GM12878 (cell line): Measurements from ENCODE around the gene ATG14. TPM values are rescaled to one million over a fixed set of nuclear protein-coding genes. Genes with fewer than 3 reads are reported as not detected.

Experiments
- ATAC-seq: fragments of 200-7000 bp; cut with Tn5 transposase; 3 replicates; pipeline ENCODE4 v1.9.1; 2020; ENCODE audit warnings: mild to moderate bottlenecking, moderate library complexity
- BruUV-seq: library from RNA; stranded (reverse); fragments of 400-500 nt; replicated peaks from 2 replicates; lab custom pipeline; 2021; lab: Mats Ljungman, UMichigan
- CTCF ChIA-PET: fragments of 300-600 bp; sonication (Branson Sonifier 250); formaldehyde crosslinking; extraction: SDS; loops from one replicate; lab custom pipeline; 2021; ENCODE audit warnings: inconsistent platforms; lab: Yijun Ruan, JAX
- POLR2A ChIA-PET: fragments of 350-600 bp; formaldehyde crosslinking; extraction: SDS; loops from one replicate; lab custom pipeline; 2021; ENCODE audit warnings: inconsistent platforms; lab: Charles Lee
- RAD21 ChIA-PET: fragments of 300-600 bp; sonication (Branson Sonifier 250); formaldehyde crosslinking; loops from one replicate; lab custom pipeline; 2023; ENCODE audit warnings: antibody characterized with exemption; ENCODE audit not compliant: unreplicated experiment; lab: Charles Lee
- SMC1A ChIA-PET: fragments of 300-600 bp; sonication (Branson Sonifier 250); formaldehyde crosslinking; loops from one replicate; lab custom pipeline; 2023; ENCODE audit not compliant: unreplicated experiment, uncharacterized antibody; lab: Charles Lee
- DNase-seq: peaks from one replicate; pipeline ENCODE4 v3.0.0-alpha.2; 2011; ENCODE audit warnings: low read depth, low spot score
- FAIRE-seq: peaks from 3 replicates; lab custom pipeline; 2011; peaks lifted over from hg19 to GRCh38; lab: Jason Lieb, UNC
- H2AFZ ChIP-seq: 2 replicates; pipeline ENCODE4 v1.6.0; 2011; ENCODE audit warnings: low read depth, low read length, control low read depth; ENCODE audit not compliant: control insufficient read depth
- H3K27ac ChIP-seq: 2 replicates; pipeline ENCODE4 v1.5.1; 2011; ENCODE audit warnings: control low read depth; ENCODE audit not compliant: control insufficient read depth, insufficient read depth
- H3K27me3 ChIP-seq, 2 experiments: replicated peaks in 1 of 2; 2 replicates each; pipeline versions ENCODE4 v1.6.0 to v1.6.1; 2011; ENCODE audit warnings: low read length in 1 of 2; ENCODE audit not compliant: control insufficient read depth in 2 of 2, insufficient read depth in 2 of 2
- H3K36me3 ChIP-seq, 2 experiments: 2 replicates each; pipeline ENCODE4 v1.5.1; 2011; ENCODE audit warnings: low read length in 1 of 2; ENCODE audit not compliant: control insufficient read depth in 2 of 2, insufficient read depth in 2 of 2
- H3K4me1 ChIP-seq: 2 replicates; pipeline ENCODE4 v1.6.1; 2011; ENCODE audit warnings: mild to moderate bottlenecking, low read length, moderate library complexity, mixed read lengths; ENCODE audit not compliant: control insufficient read depth, insufficient read depth
- H3K4me2 ChIP-seq: 2 replicates; pipeline ENCODE4 v1.6.0; 2011; ENCODE audit warnings: control low read depth; ENCODE audit not compliant: control insufficient read depth, insufficient read depth
- H3K4me3 ChIP-seq: fragments of 200-600 bp; sonication (generic); 2 replicates; pipeline ENCODE4 v1.5.1; 2016
- H3K79me2 ChIP-seq: 2 replicates; pipeline ENCODE4 v1.6.0; 2011; ENCODE audit warnings: low read length; ENCODE audit not compliant: control insufficient read depth, insufficient read depth
- H3K9ac ChIP-seq: 2 replicates; pipeline ENCODE4 v1.8.0; 2011; ENCODE audit warnings: low read length, control low read depth, mixed read lengths; ENCODE audit not compliant: control insufficient read depth, insufficient read depth
- H3K9me3 ChIP-seq: replicated peaks from 3 replicates; pipeline ENCODE4 v1.5.1; 2011; ENCODE audit warnings: mild to moderate bottlenecking, low read length; ENCODE audit not compliant: control insufficient read depth, insufficient read depth
- H4K20me1 ChIP-seq: 2 replicates; pipeline ENCODE4 v1.6.0; 2011; ENCODE audit not compliant: control insufficient read depth, insufficient read depth
- IKZF1 ChIP-seq: fragments of 450-650 bp; conservative IDR thresholded peaks from 2 replicates; pipeline ENCODE4 v1.6.1; 2017; ENCODE audit warnings: antibody characterized with exemption, mild to moderate bottlenecking
- MTA2 ChIP-seq: fragments of 450-650 bp; IDR thresholded peaks from 2 replicates; pipeline ENCODE4 v1.6.1; 2016; ENCODE audit warnings: low read depth, mild to moderate bottlenecking, moderate library complexity
- SMC3 ChIP-seq: IDR thresholded peaks from 2 replicates; pipeline ENCODE4 v1.6.1; 2011; ENCODE audit warnings: low read length, improper control_type of control experiment, borderline replicate concordance
- SP1 ChIP-seq: IDR thresholded peaks from one replicate; pipeline ENCODE4 v1.6.1; 2011; ENCODE audit warnings: low read depth, low read length
- SPI1 ChIP-seq: IDR thresholded peaks from 2 replicates; pipeline ENCODE4 v1.6.1; 2011; ENCODE audit warnings: low read depth, mild to moderate bottlenecking, low read length, moderate library complexity, borderline replicate concordance; ENCODE audit not compliant: insufficient read depth
- TBL1XR1 ChIP-seq: IDR thresholded peaks from 2 replicates; pipeline ENCODE4 v1.6.1; 2012; ENCODE audit warnings: low read depth, low read length, improper control_type of control experiment
- TCF3 ChIP-seq: IDR thresholded peaks from 2 replicates; pipeline ENCODE4 v1.6.1; 2012; ENCODE audit warnings: low read depth, mild to moderate bottlenecking, low read length, borderline replicate concordance; ENCODE audit not compliant: insufficient read depth
- ZBED1 ChIP-seq: IDR thresholded peaks from 2 replicates; pipeline ENCODE4 v1.6.1; 2016; ENCODE audit warnings: borderline replicate concordance
- ZNF207 ChIP-seq: fragments of 450-650 bp; IDR thresholded peaks from 2 replicates; pipeline ENCODE4 v1.6.1; 2014; ENCODE audit warnings: antibody characterized with exemption, mild to moderate bottlenecking, borderline replicate concordance
- ZNF24 ChIP-seq: fragments of 450-650 bp; IDR thresholded peaks from 2 replicates; pipeline ENCODE4 v1.6.1; 2017; ENCODE audit warnings: antibody characterized with exemption, mild to moderate bottlenecking
- WGBS: methylation state at CpG from one replicate; pipeline ENCODE4 v1.1.6; 2016; ENCODE audit warnings: low lambda C conversion rate; ENCODE audit not compliant: insufficient replicate concordance, insufficient coverage; ENCODE audit errors: missing lambda C conversion rate; 5-methylcytosine and 5-hydroxymethylcytosine counted together
- in situ Hi-C: fragments of 300-500 bp; cut with MboI; formaldehyde crosslinking; loops from 9 replicates; pipeline ENCODE4 v1.14.3; 2018; ENCODE audit warnings: mixed read lengths
- intact Hi-C: fragments of 100-400 bp; cut with micrococcal nuclease; formaldehyde crosslinking; loops from one replicate; pipeline ENCODE4 v1.14.2; 2022; ENCODE audit not compliant: unreplicated experiment
- polyA plus RNA-seq, 11 experiments: library from polyadenylated mRNA; depleted of rRNA in 4 of 11; unstranded in 6 of 11; stranded (reverse) in 5 of 11; fragments of >200 nt; fragmentation: Nextera tagmentation in 4 of 11; fragmentation: Illumina TruSeq in 1 of 11; extraction: Ambion mirVana in 4 of 11; extraction: Trizol in 1 of 11; gene quantifications; 1 replicate in 1 of 11; 2 replicates in 10 of 11; pipeline versions ENCODE4 v1.2.1 to v1.2.3, GENCODE V29; 2011 to 2016; ENCODE audit warnings: inconsistent platforms in 2 of 11, missing spikeins in 2 of 11, low read depth in 1 of 11
- total RNA-seq, 4 experiments: library from RNA; depleted of rRNA in 3 of 4; stranded (reverse); fragments of >200 nt in 3 of 4; fragmentation: Illumina TruSeq in 1 of 4; extraction: Trizol in 1 of 4; gene quantifications; 2 replicates each; pipeline versions ENCODE4 v1.2.1 to v1.2.3, GENCODE V29; 2013 to 2021
- TF ChIP-seq, protein P1 (sequence below): fragments of 450-650 bp; IDR thresholded peaks from 2 replicates; pipeline ENCODE4 v1.6.1; 2016; ENCODE audit warnings: mild to moderate bottlenecking
- TF ChIP-seq, protein P2 (sequence below): IDR thresholded peaks from 2 replicates; pipeline ENCODE4 v1.6.1; 2011; ENCODE audit warnings: borderline replicate concordance, low read depth, mild to moderate bottlenecking, moderate library complexity, mixed read lengths, low read length; ENCODE audit not compliant: insufficient read depth; ENCODE audit errors: extremely low read length
- TF ChIP-seq, protein P3 (sequence below): fragments of 450-650 bp; IDR thresholded peaks from 2 replicates; pipeline ENCODE4 v1.6.1; 2016; ENCODE audit warnings: mild to moderate bottlenecking
- TF ChIP-seq, protein P4 (sequence below): fragments of 450-650 bp; IDR thresholded peaks from 2 replicates; pipeline ENCODE4 v1.6.1; 2017; ENCODE audit warnings: mild to moderate bottlenecking, moderate library complexity

The ATG14 gene
- total and polyA plus RNA-seq, 10 of the 15 experiments (the other 5 are each of a cell fraction or from before 2014, with no cell fraction given) = 1.1 to 6.4 (median 5.0) TPM

DNA sequence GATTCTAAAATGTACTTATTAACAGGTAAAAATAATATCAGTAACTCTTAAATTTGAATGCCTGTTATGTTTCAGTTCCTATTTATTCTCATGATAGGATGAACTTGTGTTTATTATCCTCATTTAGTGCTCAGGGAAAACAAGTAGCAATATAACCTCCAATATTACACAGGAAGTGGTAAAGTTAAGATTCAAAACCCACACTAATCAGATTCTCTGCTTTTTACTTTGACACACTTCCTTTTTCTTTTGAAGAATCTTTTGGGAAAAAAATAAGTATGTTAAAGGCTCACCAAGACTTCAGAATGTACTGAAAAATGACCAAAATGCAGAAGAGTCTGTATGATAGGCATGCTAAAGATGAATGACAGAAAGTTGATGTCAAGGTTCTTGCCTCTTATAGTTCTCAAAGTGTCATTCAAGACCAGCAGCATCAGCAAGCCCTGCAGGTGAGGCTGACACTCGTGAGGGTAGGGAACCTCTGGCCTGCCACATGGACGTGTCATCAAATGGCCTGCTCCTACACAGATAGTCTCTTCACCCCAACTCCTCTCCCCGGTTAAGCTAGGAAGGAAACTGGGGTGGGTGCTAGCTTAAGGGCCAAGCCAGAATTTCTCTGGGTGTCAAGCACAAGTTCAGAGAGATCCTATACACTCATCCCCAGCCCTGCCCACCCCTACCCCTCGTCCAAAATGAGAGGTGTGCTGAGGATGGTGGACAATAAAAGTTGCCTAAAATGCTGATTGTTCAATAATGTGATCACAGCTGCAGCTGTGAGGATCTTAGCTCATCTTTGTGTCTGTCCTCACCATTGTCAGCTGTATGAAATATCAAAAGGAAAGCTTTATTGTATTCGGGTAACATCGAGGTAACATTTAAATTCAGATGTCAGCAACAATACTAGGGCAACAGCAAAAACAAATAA lies 22.5 kb upstream of the ATG14 start:
- Histone ChIP-seq H3K36me3 (no peaks in the 10 kb centered on the region), H3K27me3 (no peaks in the 10 kb centered on the region), H3K9ac (no peak overlapping the region), H3K79me2 (no peaks in the 10 kb centered on the region), H3K4me3 (no peak overlapping the region), H4K20me1 (no peaks in the 10 kb centered on the region), H3K4me1 (peaks cover 3% of the 10 kb centered on the region; the same call in 1 of the 2 replicates), H3K4me2 (no peak overlapping the region), H3K9me3 (no peaks in the 10 kb centered on the region), H2AFZ (no peak overlapping the region), H3K27ac (no peak overlapping the region)
- in situ Hi-C loops (no loop called here), intact Hi-C loops (no loop called here)
- POLR2A ChIA-PET = no interaction called here
- SMC1A ChIA-PET = interaction anchor here (0.7 to 2.1 kb wide), 5 partner anchors 10 to 1041 kb away, joined by 3 to 5 read pairs (median 3); no protein-coding TSS in a partner anchor
- no TSS peak for BruUV-seq
- FAIRE-seq (no peak), DNase-seq (no peak), ATAC-seq (peak; percentile 15)
- CTCF ChIA-PET = interaction anchor here (0.7 to 2.0 kb wide), 9 partner anchors 10 to 1040 kb away, joined by 3 to 8 read pairs (median 5); no protein-coding TSS in a partner anchor
- RAD21 ChIA-PET = interaction anchor here (0.6 to 1.5 kb wide), 4 partner anchors 35 to 1041 kb away, joined by 3 to 4 read pairs (median 3); partner anchors contain the start of gene FBXO34
- WGBS = 27% methylated on average over 6 of the region's 6 CpGs
- TF ChIP-seq ZBED1 (no peak), ZNF24 (no peak), SPI1 (peak; percentile 42; the same call in 1 of the 2 replicates), SP1 (no peak), SMC3 (no peak), TBL1XR1 (no peak), TCF3 (no peak), MTA2 (peak; percentile 25; the same call in 1 of the 2 replicates), ZNF207 (no peak), IKZF1 (no peak)
- TF ChIP-seq, protein P1, sequence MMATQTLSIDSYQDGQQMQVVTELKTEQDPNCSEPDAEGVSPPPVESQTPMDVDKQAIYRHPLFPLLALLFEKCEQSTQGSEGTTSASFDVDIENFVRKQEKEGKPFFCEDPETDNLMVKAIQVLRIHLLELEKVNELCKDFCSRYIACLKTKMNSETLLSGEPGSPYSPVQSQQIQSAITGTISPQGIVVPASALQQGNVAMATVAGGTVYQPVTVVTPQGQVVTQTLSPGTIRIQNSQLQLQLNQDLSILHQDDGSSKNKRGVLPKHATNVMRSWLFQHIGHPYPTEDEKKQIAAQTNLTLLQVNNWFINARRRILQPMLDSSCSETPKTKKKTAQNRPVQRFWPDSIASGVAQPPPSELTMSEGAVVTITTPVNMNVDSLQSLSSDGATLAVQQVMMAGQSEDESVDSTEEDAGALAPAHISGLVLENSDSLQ = peak; percentile 43; the same call in 1 of the 2 replicates
- TF ChIP-seq, protein P2, sequence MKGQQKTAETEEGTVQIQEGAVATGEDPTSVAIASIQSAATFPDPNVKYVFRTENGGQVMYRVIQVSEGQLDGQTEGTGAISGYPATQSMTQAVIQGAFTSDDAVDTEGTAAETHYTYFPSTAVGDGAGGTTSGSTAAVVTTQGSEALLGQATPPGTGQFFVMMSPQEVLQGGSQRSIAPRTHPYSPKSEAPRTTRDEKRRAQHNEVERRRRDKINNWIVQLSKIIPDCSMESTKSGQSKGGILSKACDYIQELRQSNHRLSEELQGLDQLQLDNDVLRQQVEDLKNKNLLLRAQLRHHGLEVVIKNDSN = no peak
- TF ChIP-seq, protein P3, sequence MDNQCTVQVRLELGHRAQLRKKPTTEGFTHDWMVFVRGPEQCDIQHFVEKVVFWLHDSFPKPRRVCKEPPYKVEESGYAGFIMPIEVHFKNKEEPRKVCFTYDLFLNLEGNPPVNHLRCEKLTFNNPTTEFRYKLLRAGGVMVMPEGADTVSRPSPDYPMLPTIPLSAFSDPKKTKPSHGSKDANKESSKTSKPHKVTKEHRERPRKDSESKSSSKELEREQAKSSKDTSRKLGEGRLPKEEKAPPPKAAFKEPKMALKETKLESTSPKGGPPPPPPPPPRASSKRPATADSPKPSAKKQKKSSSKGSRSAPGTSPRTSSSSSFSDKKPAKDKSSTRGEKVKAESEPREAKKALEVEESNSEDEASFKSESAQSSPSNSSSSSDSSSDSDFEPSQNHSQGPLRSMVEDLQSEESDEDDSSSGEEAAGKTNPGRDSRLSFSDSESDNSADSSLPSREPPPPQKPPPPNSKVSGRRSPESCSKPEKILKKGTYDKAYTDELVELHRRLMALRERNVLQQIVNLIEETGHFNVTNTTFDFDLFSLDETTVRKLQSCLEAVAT = no peak
- TF ChIP-seq, protein P4, sequence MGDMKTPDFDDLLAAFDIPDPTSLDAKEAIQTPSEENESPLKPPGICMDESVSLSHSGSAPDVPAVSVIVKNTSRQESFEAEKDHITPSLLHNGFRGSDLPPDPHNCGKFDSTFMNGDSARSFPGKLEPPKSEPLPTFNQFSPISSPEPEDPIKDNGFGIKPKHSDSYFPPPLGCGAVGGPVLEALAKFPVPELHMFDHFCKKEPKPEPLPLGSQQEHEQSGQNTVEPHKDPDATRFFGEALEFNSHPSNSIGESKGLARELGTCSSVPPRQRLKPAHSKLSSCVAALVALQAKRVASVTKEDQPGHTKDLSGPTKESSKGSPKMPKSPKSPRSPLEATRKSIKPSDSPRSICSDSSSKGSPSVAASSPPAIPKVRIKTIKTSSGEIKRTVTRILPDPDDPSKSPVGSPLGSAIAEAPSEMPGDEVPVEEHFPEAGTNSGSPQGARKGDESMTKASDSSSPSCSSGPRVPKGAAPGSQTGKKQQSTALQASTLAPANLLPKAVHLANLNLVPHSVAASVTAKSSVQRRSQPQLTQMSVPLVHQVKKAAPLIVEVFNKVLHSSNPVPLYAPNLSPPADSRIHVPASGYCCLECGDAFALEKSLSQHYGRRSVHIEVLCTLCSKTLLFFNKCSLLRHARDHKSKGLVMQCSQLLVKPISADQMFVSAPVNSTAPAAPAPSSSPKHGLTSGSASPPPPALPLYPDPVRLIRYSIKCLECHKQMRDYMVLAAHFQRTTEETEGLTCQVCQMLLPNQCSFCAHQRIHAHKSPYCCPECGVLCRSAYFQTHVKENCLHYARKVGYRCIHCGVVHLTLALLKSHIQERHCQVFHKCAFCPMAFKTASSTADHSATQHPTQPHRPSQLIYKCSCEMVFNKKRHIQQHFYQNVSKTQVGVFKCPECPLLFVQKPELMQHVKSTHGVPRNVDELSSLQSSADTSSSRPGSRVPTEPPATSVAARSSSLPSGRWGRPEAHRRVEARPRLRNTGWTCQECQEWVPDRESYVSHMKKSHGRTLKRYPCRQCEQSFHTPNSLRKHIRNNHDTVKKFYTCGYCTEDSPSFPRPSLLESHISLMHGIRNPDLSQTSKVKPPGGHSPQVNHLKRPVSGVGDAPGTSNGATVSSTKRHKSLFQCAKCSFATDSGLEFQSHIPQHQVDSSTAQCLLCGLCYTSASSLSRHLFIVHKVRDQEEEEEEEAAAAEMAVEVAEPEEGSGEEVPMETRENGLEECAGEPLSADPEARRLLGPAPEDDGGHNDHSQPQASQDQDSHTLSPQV = no peak
